Right lobe of liver (tissue), 4 donors: Measurements from ENCODE around the gene COPG2.

Source experiments
- POLR2A ChIP-seq: fragments of 450-650 bp; IDR thresholded peaks from one replicate; pipeline ENCODE4 v1.6.1; 2017; ENCODE audit warnings: antibody characterized with exemption, mild to moderate bottlenecking
- TF ChIP-seq, protein P1 (sequence below), 4 donors: fragments of 200-600 bp in 3 of 4; fragments of 450-650 bp in 1 of 4; IDR thresholded peaks; one replicate each; pipeline versions ENCODE4 v1.5.1 to v1.8.0; 2016 to 2022; ENCODE audit warnings: antibody characterized with exemption in 4 of 4, mild to moderate bottlenecking in 2 of 4
- donor health status: DM: no; HTN: no; CAD: no.
- donor health status: DM: no; HTN: no; CAD: no.
- donor health status: DM: no; HTN: yes; CAD: no.

DNA sequence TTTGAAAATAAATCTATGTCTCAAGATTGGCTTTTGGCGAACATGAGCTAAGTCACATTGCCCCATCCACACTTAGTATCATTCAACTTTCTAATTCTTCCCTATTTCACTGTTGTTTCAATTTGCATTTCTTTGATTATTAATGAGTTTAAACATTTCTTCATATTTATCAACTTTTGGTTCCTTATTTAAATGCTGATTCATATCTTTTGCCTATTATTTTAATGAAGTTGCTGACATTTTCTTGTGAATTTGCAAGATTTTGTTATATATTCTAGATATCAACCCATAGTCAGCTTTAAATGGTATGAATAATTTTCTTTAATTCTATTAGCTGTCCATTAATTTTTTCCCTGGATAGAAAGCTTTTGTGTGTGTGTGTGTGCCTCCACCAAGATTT is 32.2 kb upstream of the COPG2 start:
- TF ChIP-seq, protein P1, sequence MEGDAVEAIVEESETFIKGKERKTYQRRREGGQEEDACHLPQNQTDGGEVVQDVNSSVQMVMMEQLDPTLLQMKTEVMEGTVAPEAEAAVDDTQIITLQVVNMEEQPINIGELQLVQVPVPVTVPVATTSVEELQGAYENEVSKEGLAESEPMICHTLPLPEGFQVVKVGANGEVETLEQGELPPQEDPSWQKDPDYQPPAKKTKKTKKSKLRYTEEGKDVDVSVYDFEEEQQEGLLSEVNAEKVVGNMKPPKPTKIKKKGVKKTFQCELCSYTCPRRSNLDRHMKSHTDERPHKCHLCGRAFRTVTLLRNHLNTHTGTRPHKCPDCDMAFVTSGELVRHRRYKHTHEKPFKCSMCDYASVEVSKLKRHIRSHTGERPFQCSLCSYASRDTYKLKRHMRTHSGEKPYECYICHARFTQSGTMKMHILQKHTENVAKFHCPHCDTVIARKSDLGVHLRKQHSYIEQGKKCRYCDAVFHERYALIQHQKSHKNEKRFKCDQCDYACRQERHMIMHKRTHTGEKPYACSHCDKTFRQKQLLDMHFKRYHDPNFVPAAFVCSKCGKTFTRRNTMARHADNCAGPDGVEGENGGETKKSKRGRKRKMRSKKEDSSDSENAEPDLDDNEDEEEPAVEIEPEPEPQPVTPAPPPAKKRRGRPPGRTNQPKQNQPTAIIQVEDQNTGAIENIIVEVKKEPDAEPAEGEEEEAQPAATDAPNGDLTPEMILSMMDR (IDR thresholded peaks at IDR 0.05), result no peak
- no peak for TF ChIP-seq POLR2A
